GM10248 (cell line): ENCODE results near the gene ABCF2.

Experiments used
- CTCF ChIA-PET: fragments of 300-600 bp; sonication (Branson Sonifier 250); formaldehyde crosslinking; extraction: SDS; loops from one replicate; lab custom pipeline; 2021; ENCODE audit warnings: antibody characterized with exemption; lab: Yijun Ruan, JAX
- POLR2A ChIA-PET: fragments of 350-650 bp; sonication (Branson Sonifier 250); formaldehyde crosslinking; extraction: SDS; loops from one replicate; lab custom pipeline; 2020; ENCODE audit warnings: antibody characterized with exemption; lab: Yijun Ruan, JAX
- DNase-seq: peaks from one replicate; pipeline ENCODE4 v3.0.0; 2012; ENCODE audit errors: extremely low spot score
- TF ChIP-seq, protein P1 (sequence below): IDR thresholded peaks from 2 replicates; pipeline ENCODE4 v1.5.1; 2012; ENCODE audit warnings: mild to moderate bottlenecking, low read depth; ENCODE audit errors: extremely low read depth, missing control alignments, control extremely low read depth

The ABCF2 gene

GRCh38 chr7:151187409-151188251, 39.4 kb downstream of the ABCF2 start:
- ChIA-PET POLR2A (no interaction called here), CTCF (interaction anchor here (1.0 to 2.0 kb wide), 2 partner anchors 10 to 64 kb away, joined by 4 read pairs; no protein-coding TSS in a partner anchor)
- DNase-seq, result no peak
- TF ChIP-seq, protein P1, sequence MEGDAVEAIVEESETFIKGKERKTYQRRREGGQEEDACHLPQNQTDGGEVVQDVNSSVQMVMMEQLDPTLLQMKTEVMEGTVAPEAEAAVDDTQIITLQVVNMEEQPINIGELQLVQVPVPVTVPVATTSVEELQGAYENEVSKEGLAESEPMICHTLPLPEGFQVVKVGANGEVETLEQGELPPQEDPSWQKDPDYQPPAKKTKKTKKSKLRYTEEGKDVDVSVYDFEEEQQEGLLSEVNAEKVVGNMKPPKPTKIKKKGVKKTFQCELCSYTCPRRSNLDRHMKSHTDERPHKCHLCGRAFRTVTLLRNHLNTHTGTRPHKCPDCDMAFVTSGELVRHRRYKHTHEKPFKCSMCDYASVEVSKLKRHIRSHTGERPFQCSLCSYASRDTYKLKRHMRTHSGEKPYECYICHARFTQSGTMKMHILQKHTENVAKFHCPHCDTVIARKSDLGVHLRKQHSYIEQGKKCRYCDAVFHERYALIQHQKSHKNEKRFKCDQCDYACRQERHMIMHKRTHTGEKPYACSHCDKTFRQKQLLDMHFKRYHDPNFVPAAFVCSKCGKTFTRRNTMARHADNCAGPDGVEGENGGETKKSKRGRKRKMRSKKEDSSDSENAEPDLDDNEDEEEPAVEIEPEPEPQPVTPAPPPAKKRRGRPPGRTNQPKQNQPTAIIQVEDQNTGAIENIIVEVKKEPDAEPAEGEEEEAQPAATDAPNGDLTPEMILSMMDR, result no peak

GRCh38 chr7:151186640-151187408, 40.2 kb downstream of the ABCF2 start, which contains the start of gene ASB10:
Gene ASB10, minus strand, starts transcription at chr7:151187250. Its CDS starts 120 bp downstream, at chr7:151187130.
- POLR2A ChIA-PET, result no interaction called here
- no peak for DNase-seq
- TF ChIP-seq, protein P1, result no peak
- CTCF ChIA-PET, result interaction anchor here (2.0 kb wide), 1 partner anchor 63 kb away, joined by 4 read pairs; no protein-coding TSS in a partner anchor

DNA sequence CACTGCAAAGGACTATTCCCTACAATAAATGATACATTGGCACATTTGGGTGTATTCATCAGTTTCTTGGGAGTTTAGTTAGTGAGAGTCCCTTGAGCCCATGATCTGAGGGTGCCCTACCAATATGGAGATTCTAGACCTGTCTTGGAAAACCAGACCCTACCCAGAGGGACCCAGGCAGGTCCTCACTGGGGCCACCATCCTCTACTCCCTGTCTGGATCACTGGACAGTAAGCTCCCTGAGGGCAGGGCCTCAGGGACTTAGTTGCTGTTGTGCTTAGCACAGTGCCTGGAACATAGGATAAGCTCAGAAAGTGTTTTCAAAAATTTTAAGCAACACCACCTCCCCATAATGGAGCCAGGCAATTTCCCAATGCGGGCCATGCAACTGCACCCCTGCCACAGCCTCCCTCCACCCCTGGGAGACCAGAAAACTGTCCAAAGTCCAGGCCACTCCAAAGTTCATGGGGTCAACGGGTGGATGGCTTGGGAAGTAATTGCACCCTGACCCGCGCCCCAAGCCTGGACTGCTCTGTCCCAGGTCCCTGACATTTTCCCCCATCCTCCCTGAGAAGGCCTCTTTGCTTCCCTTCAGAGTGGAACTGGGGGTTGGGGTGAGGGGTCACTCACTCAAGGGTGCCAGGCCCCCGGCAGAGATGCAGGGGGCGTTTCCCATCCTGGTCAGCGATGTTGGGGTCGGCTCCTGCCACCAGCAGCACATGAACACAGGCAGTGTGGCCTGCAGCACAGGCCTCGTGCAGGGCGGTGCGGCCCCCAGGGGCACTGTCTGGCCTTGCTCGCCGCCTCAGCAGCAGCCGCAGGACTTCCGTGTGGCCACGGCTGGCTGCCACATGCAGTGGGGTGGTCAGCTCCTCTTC, 41.0 kb downstream of the ABCF2 start:
- CTCF ChIA-PET, result no interaction called here
- TF ChIP-seq, protein P1, result no peak
- DNase-seq, result no peak
- POLR2A ChIA-PET, result no interaction called here

- DNase-seq, result no peak
- ChIA-PET CTCF (interaction anchor here (1.2 to 1.3 kb wide), 2 partner anchors 9 to 57 kb away, joined by 3 to 4 read pairs; no protein-coding TSS in a partner anchor), POLR2A (no interaction called here)
- TF ChIP-seq, protein P1, result no peak
Measured at GRCh38 chr7:151181011-151181431, 46.0 kb downstream of the ABCF2 start.

- CTCF ChIA-PET, result interaction anchor here (1.9 to 2.0 kb wide), 2 partner anchors 10 to 56 kb away, joined by 5 to 6 read pairs; no protein-coding TSS in a partner anchor
- no peak for DNase-seq
- TF ChIP-seq, protein P1, result no peak
- POLR2A ChIA-PET, result no interaction called here
Measured at GRCh38 chr7:151179946-151180345, 47.1 kb downstream of the ABCF2 start.
